H9 (cell line): Measurements from ENCODE around the gene ACRV1. TPM values are rescaled to one million over a fixed set of nuclear protein-coding genes. Genes with fewer than 3 reads are reported as not detected.

Experiments
- DNase-seq: peaks from one replicate; pipeline ENCODE4 v3.0.0-alpha.2; 2017
- H2AFZ ChIP-seq: one replicate; pipeline ENCODE4 v1.6.1; 2013; ENCODE audit warnings: mild to moderate bottlenecking, low read length, control low read depth, moderate library complexity
- H2AK5ac ChIP-seq: 2 replicates; pipeline ENCODE4 v1.6.1; 2013; ENCODE audit warnings: low read length, control low read depth, mixed read lengths; ENCODE audit not compliant: insufficient read length
- H2BK120ac ChIP-seq: one replicate; pipeline ENCODE4 v1.6.1; 2013; ENCODE audit warnings: low read depth, mild to moderate bottlenecking, low read length, control low read depth, inconsistent platforms; ENCODE audit not compliant: poor library complexity, severe bottlenecking
- H2BK12ac ChIP-seq: 2 replicates; pipeline ENCODE4 v1.6.1; 2013; ENCODE audit warnings: low read length, control low read depth, mixed read lengths, low read depth; ENCODE audit not compliant: insufficient read length
- H2BK15ac ChIP-seq: 2 replicates; pipeline ENCODE4 v1.6.1; 2013; ENCODE audit warnings: low read depth, low read length, control low read depth
- H2BK20ac ChIP-seq: one replicate; pipeline ENCODE4 v1.6.1; 2013; ENCODE audit warnings: low read depth, mild to moderate bottlenecking, low read length, control low read depth, inconsistent platforms; ENCODE audit not compliant: poor library complexity, severe bottlenecking
- H2BK5ac ChIP-seq: 2 replicates; pipeline ENCODE4 v1.6.1; 2013; ENCODE audit warnings: low read length, control low read depth, mixed read lengths; ENCODE audit not compliant: insufficient read length
- H3K14ac ChIP-seq: 2 replicates; pipeline ENCODE4 v1.6.1; 2013; ENCODE audit warnings: low read length, control low read depth; ENCODE audit not compliant: insufficient read depth
- H3K18ac ChIP-seq: 2 replicates; pipeline ENCODE4 v1.6.1; 2013; ENCODE audit warnings: low read depth, mild to moderate bottlenecking, mixed read lengths, low read length, control low read depth; ENCODE audit not compliant: insufficient read length
- H3K23ac ChIP-seq: 2 replicates; pipeline ENCODE4 v1.6.1; 2013; ENCODE audit warnings: low read length, control low read depth, mixed read lengths, low read depth; ENCODE audit not compliant: insufficient read length
- H3K23me2 ChIP-seq: 2 replicates; pipeline ENCODE4 v1.6.1; 2013; ENCODE audit warnings: low read depth, mild to moderate bottlenecking, mixed read lengths, low read length, control low read depth; ENCODE audit not compliant: insufficient read length, poor library complexity, severe bottlenecking
- H3K27ac ChIP-seq: 2 replicates; pipeline ENCODE4 v1.5.1; 2013; ENCODE audit warnings: low read length, control low read depth, mixed read lengths, low read depth; ENCODE audit not compliant: insufficient read length
- H3K27me3 ChIP-seq: 2 replicates; pipeline ENCODE4 v1.6.1; 2013; ENCODE audit warnings: low read length, control low read depth, inconsistent platforms; ENCODE audit not compliant: insufficient read depth
- H3K4ac ChIP-seq: 2 replicates; pipeline ENCODE4 v1.6.1; 2013; ENCODE audit warnings: low read depth, mild to moderate bottlenecking, control low read depth, inconsistent platforms, low read length, moderate library complexity
- H3K4me1 ChIP-seq: 2 replicates; pipeline ENCODE4 v1.6.1; 2013; ENCODE audit warnings: low read length, control low read depth, inconsistent platforms; ENCODE audit not compliant: insufficient read depth
- H3K4me2 ChIP-seq: 2 replicates; pipeline ENCODE4 v1.6.1; 2013; ENCODE audit warnings: low read length, control low read depth, mixed read lengths; ENCODE audit not compliant: insufficient read length, insufficient read depth
- H3K56ac ChIP-seq: 2 replicates; pipeline ENCODE4 v1.6.1; 2013; ENCODE audit warnings: low read depth, mild to moderate bottlenecking, mixed read lengths, low read length, control low read depth; ENCODE audit not compliant: insufficient read length
- H3K79me1 ChIP-seq: 2 replicates; pipeline ENCODE4 v1.6.1; 2013; ENCODE audit warnings: low read depth, mild to moderate bottlenecking, moderate library complexity, low read length, control low read depth, inconsistent platforms; ENCODE audit not compliant: insufficient read depth, poor library complexity, severe bottlenecking
- H3K79me2 ChIP-seq: 2 replicates; pipeline ENCODE4 v1.6.1; 2013; ENCODE audit warnings: low read length, control low read depth, inconsistent platforms; ENCODE audit not compliant: insufficient read depth
- H3K9ac ChIP-seq: 2 replicates; pipeline ENCODE4 v1.6.1; 2013; ENCODE audit warnings: low read length, control low read depth, mixed read lengths; ENCODE audit not compliant: insufficient read length; ENCODE audit errors: extremely low read depth
- H3K9me3 ChIP-seq: one replicate; pipeline ENCODE4 v1.6.1; 2013; ENCODE audit warnings: low read depth, low read length, inconsistent platforms; ENCODE audit not compliant: control insufficient read depth
- H3T11ph ChIP-seq: one replicate; pipeline ENCODE4 v1.6.1; 2013; ENCODE audit warnings: mild to moderate bottlenecking, low read length, control low read depth, inconsistent platforms
- H4K20me1 ChIP-seq: one replicate; pipeline ENCODE4 v1.6.1; 2013; ENCODE audit not compliant: control insufficient read depth, insufficient read length, insufficient read depth
- H4K5ac ChIP-seq: 2 replicates; pipeline ENCODE4 v1.6.1; 2013; ENCODE audit warnings: low read depth, mild to moderate bottlenecking, mixed read lengths, low read length, control low read depth; ENCODE audit not compliant: insufficient read length
- H4K8ac ChIP-seq: replicated peaks from 2 replicates; pipeline ENCODE4 v1.6.1; 2013; ENCODE audit warnings: low read length, control low read depth, mixed read lengths, low read depth; ENCODE audit not compliant: insufficient read length
- H4K91ac ChIP-seq: 2 replicates; pipeline ENCODE4 v1.6.1; 2013; ENCODE audit warnings: low read depth, mild to moderate bottlenecking, moderate library complexity, mixed read lengths, low read length, control low read depth; ENCODE audit not compliant: insufficient read length
- H3K27ac Mint-ChIP-seq, 3 experiments: 2 replicates in 2 of 3; 3 replicates in 1 of 3; pipeline ENCODE4 v1.8.0; 2020 to 2021; ENCODE audit warnings: mixed read lengths in 3 of 3, mild to moderate bottlenecking in 1 of 3, moderate library complexity in 1 of 3
- H3K27me3 Mint-ChIP-seq: 2 replicates; pipeline ENCODE4 v1.8.0; 2021; ENCODE audit warnings: low read depth, mild to moderate bottlenecking, moderate library complexity, mixed read lengths
- H3K36me3 Mint-ChIP-seq, 3 experiments: 2 replicates in 2 of 3; 3 replicates in 1 of 3; pipeline ENCODE4 v1.8.0; 2020 to 2021; ENCODE audit warnings: low read depth in 3 of 3, mixed read lengths in 3 of 3; ENCODE audit not compliant: insufficient read depth in 1 of 3
- H3K4me1 Mint-ChIP-seq, 2 experiments: 2 replicates each; pipeline ENCODE4 v1.8.0; 2020; ENCODE audit warnings: mixed read lengths in 2 of 2
- H3K4me3 Mint-ChIP-seq, 2 experiments: 2 replicates in 1 of 2; 3 replicates in 1 of 2; pipeline ENCODE4 v1.8.0; 2020 to 2021; ENCODE audit warnings: mild to moderate bottlenecking in 2 of 2, mixed read lengths in 2 of 2, moderate library complexity in 1 of 2
- H3K9me3 Mint-ChIP-seq, 2 experiments: 2 replicates in 1 of 2; 3 replicates in 1 of 2; pipeline ENCODE4 v1.8.0; 2020; ENCODE audit warnings: mild to moderate bottlenecking in 2 of 2, mixed read lengths in 2 of 2, moderate library complexity in 1 of 2
- CTCF ChIP-seq: fragments of 200-600 bp; sonication (generic); conservative IDR thresholded peaks from 3 replicates; pipeline ENCODE4 v1.8.0; 2021; ENCODE audit warnings: antibody characterized with exemption, mild to moderate bottlenecking
- WGBS: extraction: QIAGEN DNeasy Blood & Tissue Kit; methylation state at CpG from one replicate; pipeline ENCODE4 v1.1.7; 2013; ENCODE audit warnings: missing lambda C conversion rate, low lambda C conversion rate, mixed read lengths; ENCODE audit not compliant: insufficient read length; ENCODE audit errors: extremely low coverage; 5-methylcytosine and 5-hydroxymethylcytosine counted together
- total RNA-seq: library from RNA; stranded (reverse); gene quantifications from 2 replicates; pipeline ENCODE4 v1.2.1, GENCODE V29; 2021

The ACRV1 gene
- total RNA-seq, 1 experiment from 2014 or later: not detected

- Mint-ChIP-seq H3K36me3 (peaks cover 14 to 46% (median 42%) of the 10 kb centered on the region in 3 experiments), H3K4me1 (peaks cover 14 to 16% of the 10 kb centered on the region in 2 experiments), H3K27ac (peak overlapping the region; percentile 5 to 100 (median 99); a peak in 4 of 7 replicates), H3K9me3 (no peaks in the 10 kb centered on the region), H3K27me3 (no peaks in the 10 kb centered on the region), H3K4me3 (peak overlapping the region; percentile 86 to 93)
- Histone ChIP-seq H2AFZ (no peak overlapping the region), H3T11ph (no peak overlapping the region), H3K4me2 (peak overlapping the region; percentile 91), H2BK15ac (no peak overlapping the region), H4K5ac (no peak overlapping the region), H2AK5ac (no peak overlapping the region), H3K18ac (no peak overlapping the region), H3K9me3 (no peaks in the 10 kb centered on the region), H3K9ac (peak overlapping the region; percentile 98), H2BK20ac (no peak overlapping the region), H3K27me3 (no peaks in the 10 kb centered on the region), H3K4ac (no peak overlapping the region), H4K20me1 (no peaks in the 10 kb centered on the region), H4K8ac (no peak overlapping the region), H3K23ac (no peak overlapping the region), H3K27ac (no peak overlapping the region), H2BK12ac (no peak overlapping the region), H3K56ac (no peak overlapping the region), H3K79me2 (peaks cover 3% of the 10 kb centered on the region; the same call in 1 of the 2 replicates), H3K79me1 (no peaks in the 10 kb centered on the region), H4K91ac (no peak overlapping the region), H3K23me2 (no peaks in the 10 kb centered on the region), H3K14ac (no peak overlapping the region), H2BK120ac (no peak overlapping the region), H3K4me1 (no peaks in the 10 kb centered on the region), H2BK5ac (no peak overlapping the region)
- TF ChIP-seq CTCF: no peak
- DNase-seq: no peak
- no CpG with 5 or more reads among the region's 7 CpGs for WGBS
These were observed 53.3 kb downstream of the ACRV1 start for GRCh38 chr11:125627236-125627910.
